Testis (tissue), 3 donors: ENCODE data around the gene TNFRSF13B. TPM values are rescaled to one million over a fixed set of nuclear protein-coding genes. Genes with fewer than 3 reads are reported as not detected.

Experiments
- DNase-seq: peaks from one replicate; pipeline ENCODE4 v3.0.0-alpha.2; 2019
- H3K27ac ChIP-seq, 2 donors: fragments of 200-600 bp; sonication (generic); one replicate each; pipeline ENCODE4 v1.5.1; 2019
- H3K27me3 ChIP-seq: fragments of 200-600 bp; sonication (generic); one replicate; pipeline ENCODE4 v1.5.1; 2019
- H3K36me3 ChIP-seq: fragments of 200-600 bp; sonication (generic); one replicate; pipeline ENCODE4 v1.5.1; 2017; ENCODE audit warnings: low read depth; ENCODE audit errors: missing control alignments
- H3K4me1 ChIP-seq: fragments of 200-600 bp; sonication (generic); one replicate; pipeline ENCODE4 v1.5.1; 2019
- H3K4me3 ChIP-seq, 2 donors: fragments of 200-600 bp; sonication (generic); one replicate each; pipeline ENCODE4 v1.5.1; 2017 to 2019
- H3K9me3 ChIP-seq: fragments of 200-600 bp; sonication (generic); one replicate; pipeline ENCODE4 v1.5.1; 2017
- POLR2A ChIP-seq: fragments of 450-650 bp; IDR thresholded peaks from one replicate; pipeline ENCODE4 v1.6.1; 2017; ENCODE audit warnings: antibody characterized with exemption, mild to moderate bottlenecking, moderate library complexity
- WGBS, 2 donors: methylation state at CpG; one replicate each; pipeline ENCODE4 v1.1.5; 2018; 5-methylcytosine and 5-hydroxymethylcytosine counted together
- intact Hi-C: fragments of 100-400 bp; cut with DNase I; formaldehyde crosslinking; loops from one replicate; pipeline ENCODE4 v1.15.1; 2023; ENCODE audit warnings: low total_unique reads
- polyA plus RNA-seq: library from polyadenylated mRNA; stranded (reverse); fragments of 350-450 nt; fragmentation: Illumina TruSeq; extraction: RNeasy Lipid Tissue Mini Kit (QIAGEN cat#74804); gene quantifications from one replicate; pipeline ENCODE4 v1.2.3, GENCODE V29; 2014; ENCODE audit warnings: low read depth, low replicate concordance; ENCODE audit not compliant: insufficient read depth
- total RNA-seq, 2 donors: library from RNA; depleted of rRNA; stranded (reverse); fragments of >200 nt; gene quantifications; one replicate each; pipeline ENCODE4 v1.2.3, GENCODE V29; 2016
- TF ChIP-seq, protein P1 (sequence below), 3 experiments: fragments of 450-650 bp in 2 of 3; fragments of 200-600 bp in 1 of 3; sonication (generic) in 1 of 3; IDR thresholded peaks; one replicate each; pipeline ENCODE4 v1.5.1; 2016 to 2019; ENCODE audit warnings: antibody characterized with exemption in 3 of 3, mild to moderate bottlenecking in 2 of 3, moderate library complexity in 1 of 3

Gene TNFRSF13B
- total and polyA plus RNA-seq, 3 donors from 2014 or later: 0.59 TPM; not detected in 2

DNA sequence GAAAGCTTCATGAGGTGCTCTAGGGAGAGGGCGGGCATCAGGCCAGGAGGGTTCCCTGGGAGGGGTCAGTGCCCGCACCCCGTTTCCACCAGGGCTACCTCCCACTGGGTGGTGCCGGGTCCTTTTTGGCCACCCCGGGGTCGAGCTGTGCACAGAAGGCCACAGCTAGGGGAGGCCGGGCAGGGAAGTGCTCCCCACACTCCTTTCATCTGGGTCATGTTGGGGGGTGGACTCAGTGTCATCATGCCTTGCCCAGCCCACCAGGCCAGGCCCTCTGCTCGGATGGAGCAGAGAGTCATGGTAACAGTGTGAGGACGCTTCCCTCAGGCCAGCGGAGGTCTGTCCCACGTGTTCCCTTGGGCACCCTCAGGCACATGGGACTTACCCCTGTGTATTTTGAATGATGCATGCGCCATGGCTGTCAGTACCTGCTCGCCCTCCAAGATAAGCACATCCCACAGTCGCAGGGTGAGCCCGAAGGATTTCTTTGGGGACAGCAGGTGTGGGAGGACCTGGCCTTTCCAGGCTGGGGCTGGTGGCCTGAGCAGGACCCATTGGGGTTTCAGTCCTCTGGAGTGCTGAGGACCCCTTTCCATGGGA lies 46.4 kb downstream of the TNFRSF13B start:
- WGBS, 2 donors: 97 to 99% methylated on average over 5 to 15 of the region's 15 CpGs
- H3K4me1 ChIP-seq: no peaks in the 10 kb centered on the region
- no peaks in the 10 kb centered on the region for H3K27me3 ChIP-seq
- H3K9me3 ChIP-seq: no peaks in the 10 kb centered on the region
- intact Hi-C loops: no loop called here
- DNase-seq: no peak
- no peak overlapping the region for H3K27ac ChIP-seq
- H3K36me3 ChIP-seq: no peaks in the 10 kb centered on the region
- TF ChIP-seq, protein P1, sequence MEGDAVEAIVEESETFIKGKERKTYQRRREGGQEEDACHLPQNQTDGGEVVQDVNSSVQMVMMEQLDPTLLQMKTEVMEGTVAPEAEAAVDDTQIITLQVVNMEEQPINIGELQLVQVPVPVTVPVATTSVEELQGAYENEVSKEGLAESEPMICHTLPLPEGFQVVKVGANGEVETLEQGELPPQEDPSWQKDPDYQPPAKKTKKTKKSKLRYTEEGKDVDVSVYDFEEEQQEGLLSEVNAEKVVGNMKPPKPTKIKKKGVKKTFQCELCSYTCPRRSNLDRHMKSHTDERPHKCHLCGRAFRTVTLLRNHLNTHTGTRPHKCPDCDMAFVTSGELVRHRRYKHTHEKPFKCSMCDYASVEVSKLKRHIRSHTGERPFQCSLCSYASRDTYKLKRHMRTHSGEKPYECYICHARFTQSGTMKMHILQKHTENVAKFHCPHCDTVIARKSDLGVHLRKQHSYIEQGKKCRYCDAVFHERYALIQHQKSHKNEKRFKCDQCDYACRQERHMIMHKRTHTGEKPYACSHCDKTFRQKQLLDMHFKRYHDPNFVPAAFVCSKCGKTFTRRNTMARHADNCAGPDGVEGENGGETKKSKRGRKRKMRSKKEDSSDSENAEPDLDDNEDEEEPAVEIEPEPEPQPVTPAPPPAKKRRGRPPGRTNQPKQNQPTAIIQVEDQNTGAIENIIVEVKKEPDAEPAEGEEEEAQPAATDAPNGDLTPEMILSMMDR (IDR thresholded peaks at IDR 0.05): no peak
- no peak for TF ChIP-seq POLR2A
- H3K4me3 ChIP-seq: no peak overlapping the region

DNA sequence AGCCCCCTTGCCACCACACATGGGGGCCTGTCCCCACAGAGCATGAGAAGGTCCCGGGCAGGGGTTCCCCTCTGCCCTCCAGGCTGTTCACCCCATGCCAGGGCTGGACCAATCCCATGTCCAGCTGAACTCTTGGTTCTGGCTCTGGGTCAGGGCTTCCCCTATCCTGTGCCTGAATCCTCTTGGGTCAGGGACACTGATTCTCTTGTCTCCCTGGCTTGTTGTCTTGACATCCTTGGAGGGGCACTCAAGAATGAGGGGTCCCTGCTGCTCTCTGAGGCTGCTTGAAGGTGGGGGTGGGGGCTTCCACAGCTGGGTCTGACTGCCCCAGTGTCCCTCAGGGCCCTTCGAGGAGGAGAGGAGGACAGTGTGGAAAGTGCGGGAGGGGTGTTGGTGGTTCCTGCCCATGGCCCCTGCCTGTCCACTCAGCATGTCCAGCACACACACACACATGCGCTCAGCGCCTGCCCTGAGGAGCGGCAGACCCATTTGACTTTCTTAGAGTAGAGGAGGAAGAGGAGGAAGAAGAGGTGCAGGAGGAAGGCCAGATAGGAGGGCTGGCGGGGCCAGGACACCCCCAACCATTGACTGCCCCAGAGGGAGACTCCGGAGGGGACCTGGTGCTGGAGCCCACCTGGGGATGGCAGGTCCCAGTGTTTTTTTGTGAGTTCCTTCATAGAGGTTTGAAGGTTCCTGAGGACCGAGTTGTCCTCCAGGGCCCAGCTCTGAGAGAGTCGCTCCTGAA lies 47.0 kb downstream of the TNFRSF13B start:
- 75 to 87% methylated on average over 9 to 10 of the region's 10 CpGs for WGBS, 2 donors
- Histone ChIP-seq H3K4me3 (no peak overlapping the region), H3K9me3 (no peaks in the 10 kb centered on the region), H3K4me1 (no peaks in the 10 kb centered on the region), H3K36me3 (no peaks in the 10 kb centered on the region), H3K27me3 (no peaks in the 10 kb centered on the region), H3K27ac (no peak overlapping the region)
- TF ChIP-seq, protein P1 (IDR thresholded peaks at IDR 0.05): no peak
- TF ChIP-seq POLR2A: no peak
- intact Hi-C loops: no loop called here
- DNase-seq: no peak

DNA sequence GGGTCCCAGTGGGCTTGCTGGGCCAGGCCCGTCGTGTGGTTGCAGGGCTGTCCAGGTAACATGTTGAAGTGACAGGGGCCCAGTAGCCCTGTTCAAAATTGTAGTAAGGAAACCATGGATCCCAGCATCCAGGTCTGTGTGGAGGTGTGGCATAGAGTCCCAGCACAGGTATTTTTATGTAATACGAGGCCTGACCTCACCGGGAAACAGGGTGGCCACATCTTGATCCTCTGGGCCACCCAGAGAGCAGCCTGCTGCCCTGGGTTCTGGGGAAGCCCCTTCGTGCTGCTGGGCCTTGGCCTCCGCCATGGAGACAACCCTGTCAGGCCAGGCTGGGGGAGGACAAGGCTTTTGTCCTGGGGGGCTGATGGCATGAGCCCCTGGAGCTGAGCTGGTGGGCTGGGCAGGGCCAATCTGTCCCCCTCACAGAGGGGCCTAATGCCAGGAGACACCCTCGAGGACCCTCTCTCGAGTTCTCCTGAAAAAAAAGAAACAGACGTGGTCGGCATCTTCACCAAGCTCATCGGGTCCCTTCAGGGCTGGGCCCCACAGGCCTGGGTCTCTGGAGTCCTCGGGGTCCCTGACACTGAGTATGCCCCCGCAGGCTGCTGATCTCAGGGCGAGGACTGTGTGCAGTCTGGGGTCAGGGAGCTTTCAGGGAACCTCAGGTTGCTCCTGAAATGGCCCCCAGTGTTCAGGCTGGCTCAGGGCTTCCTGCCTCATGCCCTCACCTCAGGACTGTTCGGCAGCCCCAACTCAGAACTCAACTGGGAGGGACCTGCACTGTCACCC lies 47.8 kb downstream of the TNFRSF13B start:
- DNase-seq: no peak
- no peak for TF ChIP-seq POLR2A
- TF ChIP-seq, protein P1 (IDR thresholded peaks at IDR 0.05): no peak
- no peak overlapping the region for H3K27ac ChIP-seq
- no peaks in the 10 kb centered on the region for H3K9me3 ChIP-seq
- H3K27me3 ChIP-seq: no peaks in the 10 kb centered on the region
- no peaks in the 10 kb centered on the region for H3K36me3 ChIP-seq
- H3K4me3 ChIP-seq: no peak overlapping the region
- intact Hi-C loops: no loop called here
- H3K4me1 ChIP-seq: no peaks in the 10 kb centered on the region
- 82 to 90% methylated on average over 8 to 12 of the region's 15 CpGs for WGBS, 2 donors

DNA sequence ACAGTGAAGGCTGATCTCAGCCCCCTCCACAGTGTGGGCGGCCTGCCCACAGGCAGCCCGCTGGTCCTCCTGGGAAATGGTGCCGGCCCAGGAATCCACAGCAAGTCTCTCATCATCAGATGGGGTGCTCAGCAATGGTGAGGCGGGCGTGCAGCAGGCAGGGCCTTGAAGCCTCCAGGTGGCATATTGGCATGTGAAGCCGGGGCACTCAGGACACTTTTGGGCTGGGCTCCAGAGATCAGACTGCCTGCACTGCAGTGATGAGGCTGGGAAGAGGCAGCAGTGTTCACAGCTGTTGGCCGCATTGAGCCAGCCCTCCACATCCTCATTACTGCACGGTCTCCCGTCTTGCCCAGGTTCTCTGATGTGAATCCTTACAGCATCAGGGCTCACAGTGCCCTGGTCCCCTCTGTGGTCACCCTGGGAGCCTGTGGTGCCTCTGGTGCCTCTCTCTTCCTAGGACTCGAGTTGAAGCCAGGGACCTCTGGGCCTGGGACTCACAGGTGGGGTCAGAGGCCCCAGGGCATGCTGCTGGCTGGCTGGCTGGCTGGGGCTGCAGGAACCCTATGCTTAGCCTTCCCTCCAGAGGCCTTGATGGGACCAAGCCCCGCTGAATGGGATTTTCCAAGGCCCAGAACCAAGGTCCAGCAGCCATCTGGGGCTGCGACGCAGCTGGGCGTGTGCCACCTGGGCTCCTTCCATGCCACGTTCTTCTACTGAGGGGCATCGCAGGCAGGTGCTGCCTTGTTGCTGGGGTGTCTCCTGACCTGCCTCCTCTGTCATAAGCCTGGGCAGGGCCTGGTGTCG lies 48.6 kb downstream of the TNFRSF13B start:
- H3K36me3 ChIP-seq: no peaks in the 10 kb centered on the region
- no peak overlapping the region for H3K27ac ChIP-seq
- TF ChIP-seq, protein P1 (IDR thresholded peaks at IDR 0.05): no peak
- TF ChIP-seq POLR2A: no peak
- WGBS, 2 donors: 81 to 87% methylated on average over 4 to 16 of the region's 17 CpGs
- intact Hi-C loops: no loop called here
- H3K9me3 ChIP-seq: no peaks in the 10 kb centered on the region
- no peak overlapping the region for H3K4me3 ChIP-seq
- H3K4me1 ChIP-seq: no peaks in the 10 kb centered on the region
- no peaks in the 10 kb centered on the region for H3K27me3 ChIP-seq
- no peak for DNase-seq
